ENCODE data around the gene OR10AD1. TPM values are rescaled to one million over a fixed set of nuclear protein-coding genes. Genes with fewer than 3 reads are reported as not detected.

The OR10AD1 gene
- total RNA-seq, 2 experiments from 2014 or later, result not detected

- DNase-seq, result peak; percentile 79
- ChIA-PET POLR2A (interaction anchor here (1.3 kb wide), 1 partner anchor 8 kb away, joined by 3 read pairs; no protein-coding TSS in a partner anchor), CTCF (interaction anchor here (0.5 to 4.7 kb wide), 18 partner anchors 10 to 267 kb away, joined by 3 to 65 read pairs (median 3); partner anchors contain the start of gene ASB8)
- no peaks in the 10 kb centered on the region for H3K9me3 Mint-ChIP-seq
- no peak overlapping the region for H3K27ac Mint-ChIP-seq
- intact Hi-C loops (cut with micrococcal nuclease), result loop anchor here (1.0 to 10.0 kb wide), 3 partner anchors 187 to 485 kb away; partner anchors contain the start of genes COL2A1, RPAP3 and TMEM106C
- H3K27me3 Mint-ChIP-seq, result peaks cover 26% of the 10 kb centered on the region
- no peak overlapping the region for H3K4me3 Mint-ChIP-seq
- peaks cover 5% of the 10 kb centered on the region for H3K4me1 Mint-ChIP-seq (ENCODE audit: low read depth)
- no peaks in the 10 kb centered on the region for H3K36me3 Mint-ChIP-seq
Measured at GRCh38 chr12:48189331-48190125, 13.6 kb downstream of the OR10AD1 start.

GRCh38 chr12:48187916-48188695 lies 15.0 kb downstream of the OR10AD1 start:
- Mint-ChIP-seq H3K27ac (no peak overlapping the region), H3K4me1 (ENCODE audit: low read depth) (peaks cover 10% of the 10 kb centered on the region), H3K4me3 (no peak overlapping the region), H3K9me3 (no peaks in the 10 kb centered on the region), H3K36me3 (no peaks in the 10 kb centered on the region), H3K27me3 (peaks cover 26% of the 10 kb centered on the region)
- no peak for DNase-seq
- ChIA-PET POLR2A (no interaction called here), CTCF (interaction anchor here (0.8 to 4.7 kb wide), 5 partner anchors 8 to 430 kb away, joined by 3 to 65 read pairs (median 6); partner anchors contain the start of gene ASB8)
- intact Hi-C loops (cut with micrococcal nuclease), result loop anchor here (5.0 to 10.0 kb wide), 2 partner anchors 186 to 483 kb away; partner anchors contain the start of genes COL2A1 and RPAP3

- Mint-ChIP-seq H3K4me3 (no peak overlapping the region), H3K36me3 (no peaks in the 10 kb centered on the region), H3K9me3 (no peaks in the 10 kb centered on the region), H3K4me1 (ENCODE audit: low read depth) (peaks cover 22% of the 10 kb centered on the region), H3K27me3 (peaks cover 24% of the 10 kb centered on the region), H3K27ac (no peak overlapping the region)
- CTCF ChIA-PET, result interaction anchor here (1.3 to 1.6 kb wide), 2 partner anchors 10 to 222 kb away, joined by 3 to 4 read pairs; partner anchors contain the start of gene TMEM106C
- POLR2A ChIA-PET, result interaction anchor here (1.2 kb wide), 1 partner anchor 14 kb away, joined by 3 read pairs; no protein-coding TSS in a partner anchor
- no peak for DNase-seq
- intact Hi-C loops (cut with micrococcal nuclease), result loop anchor here (5.0 to 10.0 kb wide), 2 partner anchors 183 to 481 kb away; partner anchors contain the start of genes COL2A1 and RPAP3
Measured at GRCh38 chr12:48185181-48185919, 17.7 kb downstream of the OR10AD1 start.

- no peaks in the 10 kb centered on the region for H3K36me3 Mint-ChIP-seq
- H3K27me3 Mint-ChIP-seq, result peaks cover 24% of the 10 kb centered on the region
- ChIA-PET POLR2A (no interaction called here), CTCF (interaction anchor here (2.5 kb wide), 1 partner anchor 14 kb away, joined by 36 read pairs; no protein-coding TSS in a partner anchor)
- H3K27ac Mint-ChIP-seq, result no peak overlapping the region
- peaks cover 19% of the 10 kb centered on the region for H3K4me1 Mint-ChIP-seq (ENCODE audit: low read depth)
- intact Hi-C loops (cut with micrococcal nuclease), result loop anchor here (5.0 to 10.0 kb wide), 2 partner anchors 433 to 480 kb away; partner anchors contain the start of gene RPAP3
- H3K9me3 Mint-ChIP-seq, result no peaks in the 10 kb centered on the region
- H3K4me3 Mint-ChIP-seq, result peak overlapping the region; percentile 71
- DNase-seq, result no peak
Measured at GRCh38 chr12:48184549-48184922, 18.6 kb downstream of the OR10AD1 start.

- intact Hi-C loops (cut with micrococcal nuclease), result loop anchor here (1.0 to 10.0 kb wide), 4 partner anchors 14 to 479 kb away; partner anchors contain the start of genes ASB8 and RPAP3
- peaks cover 19% of the 10 kb centered on the region for H3K4me1 Mint-ChIP-seq (ENCODE audit: low read depth)
- H3K9me3 Mint-ChIP-seq, result no peaks in the 10 kb centered on the region
- peaks cover 24% of the 10 kb centered on the region for H3K27me3 Mint-ChIP-seq
- ChIA-PET CTCF (interaction anchor here (0.9 to 2.5 kb wide), 7 partner anchors 15 to 441 kb away, joined by 3 to 36 read pairs (median 4); partner anchors contain the start of gene SENP1), POLR2A (interaction anchor here (1.7 kb wide), 2 partner anchors 14 to 27 kb away, joined by 5 to 11 read pairs; partner anchors contain the start of gene ASB8)
- DNase-seq, result peak; percentile 25
- no peaks in the 10 kb centered on the region for H3K36me3 Mint-ChIP-seq
- H3K4me3 Mint-ChIP-seq, result peak overlapping the region; percentile 92
- no peak overlapping the region for H3K27ac Mint-ChIP-seq
Measured at GRCh38 chr12:48183876-48184548, 19.1 kb downstream of the OR10AD1 start.

GRCh38 chr12:48183091-48183875 lies 19.8 kb downstream of the OR10AD1 start, which contains the start of gene CCDC184:
CCDC184 (plus strand) TSS chr12:48183644; CDS start chr12:48184123, 479 bp downstream.
- ChIA-PET CTCF (interaction anchor here (0.6 to 2.5 kb wide), 22 partner anchors 9 to 440 kb away, joined by 3 to 36 read pairs (median 4); partner anchors contain the start of genes ASB8 and SENP1), POLR2A (interaction anchor here (1.2 to 1.7 kb wide), 3 partner anchors 10 to 26 kb away, joined by 4 to 11 read pairs (median 5); partner anchors contain the start of gene ASB8)
- Mint-ChIP-seq H3K4me1 (ENCODE audit: low read depth) (peaks cover 19% of the 10 kb centered on the region), H3K36me3 (no peaks in the 10 kb centered on the region), H3K4me3 (peak within 1 kb of the TSS; percentile 92), H3K9me3 (no peaks in the 10 kb centered on the region), H3K27ac (no peak within 1 kb of the TSS), H3K27me3 (peaks cover 24% of the 10 kb centered on the region)
- peak; percentile 82 for DNase-seq
- intact Hi-C loops (cut with micrococcal nuclease), result loop anchor here (1.0 to 10.0 kb wide), 4 partner anchors 15 to 478 kb away; partner anchors contain the start of genes ASB8 and RPAP3

- Mint-ChIP-seq H3K9me3 (no peaks in the 10 kb centered on the region), H3K27ac (no peak overlapping the region), H3K4me1 (ENCODE audit: low read depth) (peaks cover 19% of the 10 kb centered on the region), H3K4me3 (peak overlapping the region; percentile 92), H3K36me3 (no peaks in the 10 kb centered on the region), H3K27me3 (peaks cover 24% of the 10 kb centered on the region)
- ChIA-PET POLR2A (interaction anchor here (1.2 to 1.7 kb wide), 3 partner anchors 10 to 25 kb away, joined by 4 to 11 read pairs (median 5); partner anchors contain the start of gene ASB8), CTCF (interaction anchor here (0.6 to 2.5 kb wide), 21 partner anchors 8 to 440 kb away, joined by 3 to 36 read pairs (median 4); partner anchors contain the start of genes ASB8 and SENP1)
- intact Hi-C loops (cut with micrococcal nuclease), result loop anchor here (1.0 to 10.0 kb wide), 4 partner anchors 16 to 478 kb away; partner anchors contain the start of genes ASB8 and RPAP3
- DNase-seq, result no peak
Measured at GRCh38 chr12:48182631-48183030, 20.5 kb downstream of the OR10AD1 start.

- Mint-ChIP-seq H3K4me1 (ENCODE audit: low read depth) (peaks cover 23% of the 10 kb centered on the region), H3K27me3 (peaks cover 22% of the 10 kb centered on the region), H3K27ac (no peak overlapping the region), H3K9me3 (no peaks in the 10 kb centered on the region), H3K4me3 (no peak overlapping the region), H3K36me3 (no peaks in the 10 kb centered on the region)
- intact Hi-C loops (cut with micrococcal nuclease), result loop anchor here (5.0 to 10.0 kb wide), 2 partner anchors 436 to 476 kb away; partner anchors contain the start of gene RPAP3
- DNase-seq, result no peak
- ChIA-PET CTCF (interaction anchor here (1.5 kb wide), 1 partner anchor 16 kb away, joined by 5 read pairs; no protein-coding TSS in a partner anchor), POLR2A (no interaction called here)
Measured at GRCh38 chr12:48180857-48181495, 22.1 kb downstream of the OR10AD1 start.

- H3K9me3 Mint-ChIP-seq, result no peaks in the 10 kb centered on the region
Measured at GRCh38 chr12:48180424-48180823, 22.7 kb downstream of the OR10AD1 start.

More at GRCh38 chr12:48180424-48180823, 22.7 kb downstream of the OR10AD1 start:
- no peak overlapping the region for H3K27ac Mint-ChIP-seq
- peaks cover 16% of the 10 kb centered on the region for H3K27me3 Mint-ChIP-seq
- CTCF ChIA-PET, result interaction anchor here (1.1 to 1.5 kb wide), 2 partner anchors 9 to 17 kb away, joined by 5 to 9 read pairs; no protein-coding TSS in a partner anchor
- no peaks in the 10 kb centered on the region for H3K36me3 Mint-ChIP-seq
- POLR2A ChIA-PET, result no interaction called here
- DNase-seq, result no peak
- peaks cover 28% of the 10 kb centered on the region for H3K4me1 Mint-ChIP-seq (ENCODE audit: low read depth)
- intact Hi-C loops (cut with micrococcal nuclease), result loop anchor here (5.0 to 10.0 kb wide), 2 partner anchors 437 to 476 kb away; partner anchors contain the start of gene RPAP3
- no peak overlapping the region for H3K4me3 Mint-ChIP-seq
